Measurements from ENCODE around the gene ATG2B.

The ATG2B gene

DNA sequence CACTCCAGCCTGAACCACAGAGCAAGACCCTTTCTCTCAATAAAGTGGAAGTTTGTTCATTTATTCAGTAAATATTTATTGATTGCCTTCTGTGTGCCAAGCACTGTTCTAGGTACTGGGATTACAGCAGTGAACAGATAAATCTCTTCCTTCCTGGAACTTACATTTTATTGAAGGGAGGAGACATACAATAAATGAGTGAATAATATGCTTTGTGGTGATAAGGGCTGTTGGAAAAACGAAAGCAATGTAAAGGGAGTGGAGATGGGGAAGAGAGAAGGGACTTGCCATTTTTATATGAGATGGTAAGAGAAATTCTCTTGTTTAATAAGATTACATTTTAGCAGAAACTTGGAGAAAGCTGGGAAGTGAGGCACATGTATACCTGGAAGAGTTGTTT is 1.8 kb upstream of the ATG2B start:
- H3K4me3 ChIP-seq (ENCODE audit: low read length) = no peak overlapping the region
- H3K9me3 ChIP-seq (ENCODE audit: insufficient read depth, low read length) = no peaks in the 10 kb centered on the region
- H3K4me2 ChIP-seq (ENCODE audit: low read length) = peak overlapping the region; percentile 95
- no peaks in the 10 kb centered on the region for H3K36me3 ChIP-seq (replicated peaks; ENCODE audit: low read depth, low read length)
- TF ChIP-seq, protein P1, sequence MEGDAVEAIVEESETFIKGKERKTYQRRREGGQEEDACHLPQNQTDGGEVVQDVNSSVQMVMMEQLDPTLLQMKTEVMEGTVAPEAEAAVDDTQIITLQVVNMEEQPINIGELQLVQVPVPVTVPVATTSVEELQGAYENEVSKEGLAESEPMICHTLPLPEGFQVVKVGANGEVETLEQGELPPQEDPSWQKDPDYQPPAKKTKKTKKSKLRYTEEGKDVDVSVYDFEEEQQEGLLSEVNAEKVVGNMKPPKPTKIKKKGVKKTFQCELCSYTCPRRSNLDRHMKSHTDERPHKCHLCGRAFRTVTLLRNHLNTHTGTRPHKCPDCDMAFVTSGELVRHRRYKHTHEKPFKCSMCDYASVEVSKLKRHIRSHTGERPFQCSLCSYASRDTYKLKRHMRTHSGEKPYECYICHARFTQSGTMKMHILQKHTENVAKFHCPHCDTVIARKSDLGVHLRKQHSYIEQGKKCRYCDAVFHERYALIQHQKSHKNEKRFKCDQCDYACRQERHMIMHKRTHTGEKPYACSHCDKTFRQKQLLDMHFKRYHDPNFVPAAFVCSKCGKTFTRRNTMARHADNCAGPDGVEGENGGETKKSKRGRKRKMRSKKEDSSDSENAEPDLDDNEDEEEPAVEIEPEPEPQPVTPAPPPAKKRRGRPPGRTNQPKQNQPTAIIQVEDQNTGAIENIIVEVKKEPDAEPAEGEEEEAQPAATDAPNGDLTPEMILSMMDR (IDR thresholded peaks at IDR 0.05; ENCODE audit: low read depth, low read length) = no peak
- TF ChIP-seq EZH2phosphoT487 (IDR thresholded peaks at IDR 0.05; ENCODE audit: low read depth) = no peak
- H3K79me2 ChIP-seq (ENCODE audit: low read length) = peaks cover 49% of the 10 kb centered on the region
- 0 out of 2 replicates have a peak, but pooled peaks cover 3% of the 10 kb centered on the region for H4K20me1 ChIP-seq (ENCODE audit: insufficient read depth, low read length)
- H2AFZ ChIP-seq (ENCODE audit: low read depth, low read length) = no peak overlapping the region
- no peak overlapping the region for H3K9ac ChIP-seq (ENCODE audit: low read length)
- peaks cover 17% of the 10 kb centered on the region for H3K4me1 ChIP-seq (ENCODE audit: low read length)
- H3K27ac ChIP-seq (ENCODE audit: low read length) = no peak overlapping the region
- no peaks in the 10 kb centered on the region for H3K27me3 ChIP-seq (ENCODE audit: low read depth, low read length)

DNA sequence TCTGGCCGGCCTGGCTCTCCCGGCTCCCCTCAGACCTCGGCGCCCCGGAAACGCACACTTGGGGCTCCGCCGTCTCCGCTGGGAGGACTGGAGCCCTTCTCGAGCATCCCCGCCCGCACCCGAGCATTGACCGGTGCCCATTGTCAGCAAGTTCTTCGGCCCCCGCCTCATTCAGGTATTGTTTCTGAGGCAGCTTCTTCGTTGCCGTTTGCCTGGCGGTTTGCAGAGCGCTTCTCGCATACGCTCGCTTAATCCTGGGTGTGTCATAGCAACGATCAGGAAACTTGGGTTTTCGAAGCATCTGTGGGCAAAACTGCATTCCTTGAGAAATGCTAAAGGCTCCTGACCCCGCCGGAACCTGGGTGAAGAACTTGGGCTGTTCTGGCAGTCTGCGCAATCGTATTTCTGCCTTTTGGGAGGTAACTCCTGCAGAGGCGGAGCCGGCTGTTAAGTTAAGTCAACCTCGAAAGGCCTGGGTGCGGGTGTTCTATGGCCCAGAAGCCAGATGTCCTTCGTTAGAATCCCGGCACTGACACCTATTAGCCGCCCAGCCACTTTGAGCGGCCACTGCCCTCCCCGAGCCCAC is 703 bp upstream of the ATG2B start:
- Histone ChIP-seq H3K4me1 (ENCODE audit: low read length) (peaks cover 17% of the 10 kb centered on the region), H2AFZ (ENCODE audit: low read depth, low read length) (peak overlapping the region; percentile 19; the same call in 1 of the 2 replicates), H3K27me3 (ENCODE audit: low read depth, low read length) (no peaks in the 10 kb centered on the region), H4K20me1 (ENCODE audit: insufficient read depth, low read length) (0 out of 2 replicates have a peak, but pooled peaks cover 3% of the 10 kb centered on the region), H3K36me3 (replicated peaks; ENCODE audit: low read depth, low read length) (no peaks in the 10 kb centered on the region), H3K4me2 (ENCODE audit: low read length) (peak overlapping the region; percentile 95), H3K4me3 (ENCODE audit: low read length) (peak overlapping the region; percentile 87), H3K9ac (ENCODE audit: low read length) (peak overlapping the region; percentile 68), H3K27ac (ENCODE audit: low read length) (peak overlapping the region; percentile 14; the same call in 1 of the 2 replicates), H3K79me2 (ENCODE audit: low read length) (peaks cover 60% of the 10 kb centered on the region), H3K9me3 (ENCODE audit: insufficient read depth, low read length) (no peaks in the 10 kb centered on the region)
- TF ChIP-seq, protein P1 (IDR thresholded peaks at IDR 0.05; ENCODE audit: low read depth, low read length) = no peak
- TF ChIP-seq EZH2phosphoT487 (IDR thresholded peaks at IDR 0.05; ENCODE audit: low read depth) = no peak

DNA sequence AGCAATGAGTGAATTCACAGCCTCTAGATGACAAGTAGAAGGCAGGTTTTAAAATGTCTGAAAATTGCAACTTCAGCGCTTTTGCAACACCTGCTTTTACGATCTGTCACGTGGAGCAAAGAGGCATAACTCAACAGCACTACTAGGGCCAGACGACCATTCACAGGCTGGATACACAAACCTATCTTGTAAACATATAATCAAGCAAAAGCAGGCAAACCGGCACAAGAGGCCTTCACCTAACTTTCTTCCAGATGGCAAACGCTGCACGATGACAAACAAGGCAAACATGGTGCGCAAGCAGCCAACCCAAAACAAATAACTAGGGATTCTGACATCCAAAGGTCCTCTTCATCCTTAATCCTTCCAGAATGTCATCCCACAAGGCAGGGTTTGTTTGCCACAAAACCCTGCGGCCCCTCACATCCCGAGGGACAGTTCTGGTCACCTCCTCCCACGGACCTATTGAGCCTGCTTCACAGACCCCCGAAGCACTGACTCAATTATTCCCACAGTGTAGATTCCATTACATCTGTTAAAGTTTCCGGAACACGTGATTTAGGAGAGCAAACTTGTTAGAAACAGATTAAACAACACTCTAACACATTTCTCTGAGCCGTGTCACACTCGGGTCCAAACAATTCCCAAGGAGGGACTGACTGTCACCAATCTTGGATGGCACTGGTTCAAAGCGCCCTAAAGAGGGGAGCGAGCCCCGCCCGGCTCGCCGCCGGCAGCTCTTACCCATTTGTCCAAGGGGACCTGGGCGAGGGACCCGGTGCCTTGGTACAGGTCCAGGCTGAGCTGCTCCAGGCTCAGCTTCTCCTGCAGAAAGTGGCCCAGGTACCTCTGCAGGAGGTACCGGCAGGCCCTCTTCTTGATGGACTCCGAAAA is 823 bp downstream of the ATG2B start:
- Histone ChIP-seq H3K27ac (ENCODE audit: low read length) (peak overlapping the region; percentile 61), H3K4me2 (ENCODE audit: low read length) (peak overlapping the region; percentile 95), H3K27me3 (ENCODE audit: low read depth, low read length) (no peaks in the 10 kb centered on the region), H4K20me1 (ENCODE audit: insufficient read depth, low read length) (no peaks in the 10 kb centered on the region), H3K9ac (ENCODE audit: low read length) (peak overlapping the region; percentile 80), H3K4me1 (ENCODE audit: low read length) (peaks cover 17% of the 10 kb centered on the region), H3K36me3 (replicated peaks; ENCODE audit: low read depth, low read length) (no peaks in the 10 kb centered on the region), H3K79me2 (ENCODE audit: low read length) (peaks cover 63% of the 10 kb centered on the region), H2AFZ (ENCODE audit: low read depth, low read length) (peak overlapping the region; percentile 67), H3K9me3 (ENCODE audit: insufficient read depth, low read length) (no peaks in the 10 kb centered on the region), H3K4me3 (ENCODE audit: low read length) (peak overlapping the region; percentile 87)
- no peak for TF ChIP-seq EZH2phosphoT487 (IDR thresholded peaks at IDR 0.05; ENCODE audit: low read depth)
- TF ChIP-seq, protein P1 (IDR thresholded peaks at IDR 0.05; ENCODE audit: low read depth, low read length) = no peak

DNA sequence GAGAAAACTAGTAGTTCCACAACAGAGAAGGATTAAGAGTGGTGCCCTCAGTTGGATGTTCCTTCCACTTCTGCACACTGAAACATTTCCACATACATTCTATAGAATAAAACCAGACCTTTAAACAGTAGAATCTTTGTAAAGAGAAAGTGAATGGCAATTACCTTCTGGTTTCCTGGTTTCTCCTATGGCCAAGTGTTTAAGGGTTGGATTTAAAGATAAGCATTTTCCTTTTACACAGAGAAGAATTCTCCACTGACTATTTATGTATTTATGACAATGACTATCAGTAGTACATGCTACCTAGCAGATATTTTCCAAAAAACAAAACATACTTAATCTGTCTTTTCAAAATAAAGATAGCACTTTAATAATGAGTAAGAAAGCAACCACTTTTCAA is 3.2 kb downstream of the ATG2B start:
- Histone ChIP-seq H3K27ac (ENCODE audit: low read length) (no peak overlapping the region), H3K4me3 (ENCODE audit: low read length) (no peak overlapping the region), H3K36me3 (replicated peaks; ENCODE audit: low read depth, low read length) (no peaks in the 10 kb centered on the region), H3K9ac (ENCODE audit: low read length) (no peak overlapping the region), H2AFZ (ENCODE audit: low read depth, low read length) (no peak overlapping the region), H3K27me3 (ENCODE audit: low read depth, low read length) (no peaks in the 10 kb centered on the region), H4K20me1 (ENCODE audit: insufficient read depth, low read length) (no peaks in the 10 kb centered on the region), H3K4me1 (ENCODE audit: low read length) (peaks cover 17% of the 10 kb centered on the region), H3K79me2 (ENCODE audit: low read length) (peaks cover 58% of the 10 kb centered on the region), H3K4me2 (ENCODE audit: low read length) (no peak overlapping the region), H3K9me3 (ENCODE audit: insufficient read depth, low read length) (no peaks in the 10 kb centered on the region)
- TF ChIP-seq, protein P1 (IDR thresholded peaks at IDR 0.05; ENCODE audit: low read depth, low read length) = no peak
- TF ChIP-seq EZH2phosphoT487 (IDR thresholded peaks at IDR 0.05; ENCODE audit: low read depth) = no peak
